ENCODE data around the gene DTX2.
"Not testable (repeated sequence)": the region's sequence is repeated elsewhere in the genome, so short reads cannot be mapped to it uniquely, and the experiment has no call there.

DNA sequence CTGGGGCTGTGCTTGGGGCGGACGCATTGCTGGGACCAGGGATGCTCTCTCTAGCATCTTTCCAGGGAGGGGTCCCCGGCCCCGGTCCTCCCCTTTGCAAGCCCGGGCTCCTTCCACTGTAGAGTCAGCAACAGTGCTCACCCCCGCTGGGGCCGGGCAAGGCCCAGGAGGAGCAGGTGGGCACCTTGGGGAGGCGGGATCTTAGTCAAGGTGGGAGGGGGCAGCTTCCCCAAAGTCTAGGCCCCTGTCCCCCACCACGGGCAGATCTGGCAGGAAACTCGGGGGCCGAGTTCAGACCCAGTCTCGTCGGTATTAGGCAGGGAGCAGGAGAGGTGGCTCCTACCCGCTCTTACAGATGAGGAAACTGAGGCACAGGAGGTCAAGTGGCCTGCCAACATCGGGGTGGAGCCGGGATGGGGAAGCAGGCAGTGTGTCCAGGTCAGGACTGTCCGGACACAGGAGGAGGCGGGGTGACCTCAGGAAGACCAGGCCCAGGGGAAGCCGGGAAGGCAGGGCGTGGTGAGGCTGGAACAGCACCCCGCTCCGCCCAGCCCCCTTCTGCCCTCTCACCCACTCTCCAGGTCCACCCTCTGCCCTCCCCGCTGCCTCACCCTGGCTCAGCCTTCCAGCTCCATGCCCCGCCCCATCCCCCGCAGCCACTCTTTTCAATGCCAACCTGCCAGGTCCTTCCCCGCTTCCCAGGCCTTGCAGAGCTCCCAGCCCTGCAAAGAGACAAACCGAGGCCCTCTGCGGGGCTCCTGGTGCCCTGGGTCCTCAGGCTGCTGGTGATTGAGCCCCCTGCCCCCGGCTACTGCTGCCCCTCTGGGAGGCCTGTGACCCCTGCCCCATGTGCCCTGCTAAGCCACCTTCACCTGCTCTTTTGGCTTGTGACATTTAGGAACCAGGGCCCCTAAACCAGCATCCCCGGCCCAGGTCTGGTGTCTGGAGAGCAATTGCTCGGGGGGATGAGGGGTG, 50.7 kb downstream of the DTX2 start:
- TF ChIP-seq CTCF (IDR thresholded peaks at IDR 0.05; ENCODE audit: poor library complexity, severe bottlenecking); TAF1 (IDR thresholded peaks at IDR 0.05; ENCODE audit: low read depth); EP300 (conservative IDR thresholded peaks at IDR 0.05; ENCODE audit: poor library complexity, severe bottlenecking); SMC3 (conservative IDR thresholded peaks at IDR 0.05; ENCODE audit: poor library complexity); EZH2 (IDR thresholded peaks at IDR 0.05; ENCODE audit: borderline replicate concordance, insufficient read depth, low read length, poor library complexity, severe bottlenecking); POLR2AphosphoS5 (IDR thresholded peaks at IDR 0.05); RAD21 (conservative IDR thresholded peaks at IDR 0.05): not testable (repeated sequence)
- TF ChIP-seq, protein P1, sequence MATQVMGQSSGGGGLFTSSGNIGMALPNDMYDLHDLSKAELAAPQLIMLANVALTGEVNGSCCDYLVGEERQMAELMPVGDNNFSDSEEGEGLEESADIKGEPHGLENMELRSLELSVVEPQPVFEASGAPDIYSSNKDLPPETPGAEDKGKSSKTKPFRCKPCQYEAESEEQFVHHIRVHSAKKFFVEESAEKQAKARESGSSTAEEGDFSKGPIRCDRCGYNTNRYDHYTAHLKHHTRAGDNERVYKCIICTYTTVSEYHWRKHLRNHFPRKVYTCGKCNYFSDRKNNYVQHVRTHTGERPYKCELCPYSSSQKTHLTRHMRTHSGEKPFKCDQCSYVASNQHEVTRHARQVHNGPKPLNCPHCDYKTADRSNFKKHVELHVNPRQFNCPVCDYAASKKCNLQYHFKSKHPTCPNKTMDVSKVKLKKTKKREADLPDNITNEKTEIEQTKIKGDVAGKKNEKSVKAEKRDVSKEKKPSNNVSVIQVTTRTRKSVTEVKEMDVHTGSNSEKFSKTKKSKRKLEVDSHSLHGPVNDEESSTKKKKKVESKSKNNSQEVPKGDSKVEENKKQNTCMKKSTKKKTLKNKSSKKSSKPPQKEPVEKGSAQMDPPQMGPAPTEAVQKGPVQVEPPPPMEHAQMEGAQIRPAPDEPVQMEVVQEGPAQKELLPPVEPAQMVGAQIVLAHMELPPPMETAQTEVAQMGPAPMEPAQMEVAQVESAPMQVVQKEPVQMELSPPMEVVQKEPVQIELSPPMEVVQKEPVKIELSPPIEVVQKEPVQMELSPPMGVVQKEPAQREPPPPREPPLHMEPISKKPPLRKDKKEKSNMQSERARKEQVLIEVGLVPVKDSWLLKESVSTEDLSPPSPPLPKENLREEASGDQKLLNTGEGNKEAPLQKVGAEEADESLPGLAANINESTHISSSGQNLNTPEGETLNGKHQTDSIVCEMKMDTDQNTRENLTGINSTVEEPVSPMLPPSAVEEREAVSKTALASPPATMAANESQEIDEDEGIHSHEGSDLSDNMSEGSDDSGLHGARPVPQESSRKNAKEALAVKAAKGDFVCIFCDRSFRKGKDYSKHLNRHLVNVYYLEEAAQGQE (IDR thresholded peaks at IDR 0.05; ENCODE audit: borderline replicate concordance), result not testable (repeated sequence)
